Measurements from ENCODE around the gene PLIN3.
A peak's percentile ranks its signal among the peaks of the same experiment; 100 is the strongest.
"Not testable (repeated sequence)": the region's sequence is repeated elsewhere in the genome, so short reads cannot be mapped to it uniquely, and the experiment has no call there.

The PLIN3 gene

GRCh38 chr19:4831979-4832340, 35.5 kb downstream of the PLIN3 start:
- H3K27me3 ChIP-seq (replicated peaks in 2 of 5; ENCODE audit: control insufficient read depth in 4 of 5, insufficient read depth in 5 of 5, low read length in 4 of 5); H3K9me3 ChIP-seq (ENCODE audit: control extremely low read depth in 1 of 5, control insufficient read depth in 4 of 5, insufficient read depth in 2 of 5, low read depth in 1 of 5, low read length in 4 of 5); DNase-seq; H3K36me3 ChIP-seq (ENCODE audit: control insufficient read depth in 4 of 4, insufficient read depth in 4 of 4, low read length in 3 of 4): not testable (repeated sequence)
- ChIA-PET POLR2A (interaction anchor here (0.7 kb wide), 1 partner anchor 140 kb away, joined by 5 read pairs; no protein-coding TSS in a partner anchor), CTCF (interaction anchor here (0.9 to 7.5 kb wide), 3 partner anchors 20 to 26 kb away, joined by 3 to 73 read pairs (median 5); no protein-coding TSS in a partner anchor)
- Histone ChIP-seq H3K27ac (ENCODE audit: insufficient read depth in 1 of 2, low read depth in 1 of 2, low read length in 2 of 2, poor library complexity in 1 of 2, severe bottlenecking in 2 of 2) (peak overlapping the region in 1 of 2 experiments; percentile 79), H3K4me1 (ENCODE audit: control extremely low read depth in 1 of 4, control insufficient read depth in 4 of 4, insufficient read depth in 4 of 4, low read length in 3 of 4) (peaks cover 0 to 19% (median 14%) of the 10 kb centered on the region in 4 experiments), H3K4me3 (ENCODE audit: control insufficient read depth in 1 of 7, extremely low read depth in 1 of 7, insufficient read depth in 4 of 7, low read depth in 2 of 7, low read length in 6 of 7) (peak overlapping the region; percentile 64 to 96 (median 88))
- 100% methylated on average over 2 of the region's 9 CpGs for WGBS (ENCODE audit: insufficient coverage)

GRCh38 chr19:4831304-4831978, 36.0 kb downstream of the PLIN3 start, which contains the start of gene TICAM1:
TSS of gene TICAM1 (minus strand) at chr19:4831712. CDS start at chr19:4818377, 13,335 bp downstream.
- peak; percentile 78 to 88 (median 88) for DNase-seq
- Histone ChIP-seq H3K4me1 (ENCODE audit: control extremely low read depth in 1 of 4, control insufficient read depth in 4 of 4, insufficient read depth in 4 of 4, low read length in 3 of 4) (peaks cover 0 to 19% (median 14%) of the 10 kb centered on the region in 4 experiments), H3K9me3 (ENCODE audit: control extremely low read depth in 1 of 5, control insufficient read depth in 4 of 5, insufficient read depth in 2 of 5, low read depth in 1 of 5, low read length in 4 of 5) (no peaks in the 10 kb centered on the region), H3K27ac (ENCODE audit: insufficient read depth in 1 of 2, low read depth in 1 of 2, low read length in 2 of 2, poor library complexity in 1 of 2, severe bottlenecking in 2 of 2) (peak within 1 kb of the TSS in 1 of 2 experiments; percentile 79), H3K4me3 (ENCODE audit: control insufficient read depth in 1 of 7, extremely low read depth in 1 of 7, insufficient read depth in 4 of 7, low read depth in 2 of 7, low read length in 6 of 7) (peak within 1 kb of the TSS; percentile 64 to 96 (median 88)), H3K27me3 (replicated peaks in 2 of 5; ENCODE audit: control insufficient read depth in 4 of 5, insufficient read depth in 5 of 5, low read length in 4 of 5) (no peaks in the 10 kb centered on the region), H3K36me3 (ENCODE audit: control insufficient read depth in 4 of 4, insufficient read depth in 4 of 4, low read length in 3 of 4) (no peaks in the 10 kb centered on the region)
- ChIA-PET POLR2A (interaction anchor here (0.5 to 0.6 kb wide), 3 partner anchors 10 to 146 kb away, joined by 3 read pairs; no protein-coding TSS in a partner anchor), CTCF (interaction anchor here (0.9 to 7.5 kb wide), 5 partner anchors 16 to 27 kb away, joined by 3 to 73 read pairs (median 5); no protein-coding TSS in a partner anchor)
- 0% methylated on average over 36 of the region's 52 CpGs for WGBS (ENCODE audit: insufficient coverage)

GRCh38 chr19:4830768-4831265, 36.6 kb downstream of the PLIN3 start:
- H3K9me3 ChIP-seq (ENCODE audit: control extremely low read depth in 1 of 5, control insufficient read depth in 4 of 5, insufficient read depth in 2 of 5, low read depth in 1 of 5, low read length in 4 of 5), result no peaks in the 10 kb centered on the region
- peak overlapping the region in 1 of 2 experiments; percentile 79 for H3K27ac ChIP-seq (ENCODE audit: insufficient read depth in 1 of 2, low read depth in 1 of 2, low read length in 2 of 2, poor library complexity in 1 of 2, severe bottlenecking in 2 of 2)
- CTCF ChIA-PET, result interaction anchor here (0.9 to 7.5 kb wide), 6 partner anchors 8 to 28 kb away, joined by 3 to 73 read pairs (median 4); no protein-coding TSS in a partner anchor
- POLR2A ChIA-PET, result no interaction called here
- peaks cover 0 to 19% (median 14%) of the 10 kb centered on the region in 4 experiments for H3K4me1 ChIP-seq (ENCODE audit: control extremely low read depth in 1 of 4, control insufficient read depth in 4 of 4, insufficient read depth in 4 of 4, low read length in 3 of 4)
- peak overlapping the region; percentile 19 to 96 (median 88) for H3K4me3 ChIP-seq (ENCODE audit: control insufficient read depth in 1 of 7, extremely low read depth in 1 of 7, insufficient read depth in 4 of 7, low read depth in 2 of 7, low read length in 6 of 7)
- 72% methylated on average over 6 of the region's 6 CpGs for WGBS (ENCODE audit: insufficient coverage)
- no peaks in the 10 kb centered on the region for H3K27me3 ChIP-seq (replicated peaks in 2 of 5; ENCODE audit: control insufficient read depth in 4 of 5, insufficient read depth in 5 of 5, low read length in 4 of 5)
- no peak for DNase-seq
- no peaks in the 10 kb centered on the region for H3K36me3 ChIP-seq (ENCODE audit: control insufficient read depth in 4 of 4, insufficient read depth in 4 of 4, low read length in 3 of 4)

- peaks cover 0 to 19% (median 14%) of the 10 kb centered on the region in 4 experiments for H3K4me1 ChIP-seq (ENCODE audit: control extremely low read depth in 1 of 4, control insufficient read depth in 4 of 4, insufficient read depth in 4 of 4, low read length in 3 of 4)
- POLR2A ChIA-PET, result no interaction called here
- peak overlapping the region in 5 of 7 experiments; percentile 87 to 96 (median 91) for H3K4me3 ChIP-seq (ENCODE audit: control insufficient read depth in 1 of 7, extremely low read depth in 1 of 7, insufficient read depth in 4 of 7, low read depth in 2 of 7, low read length in 6 of 7)
- H3K27me3 ChIP-seq (replicated peaks in 2 of 5; ENCODE audit: control insufficient read depth in 4 of 5, insufficient read depth in 5 of 5, low read length in 4 of 5), result no peaks in the 10 kb centered on the region
- no peak for DNase-seq
- no peaks in the 10 kb centered on the region for H3K36me3 ChIP-seq (ENCODE audit: control insufficient read depth in 4 of 4, insufficient read depth in 4 of 4, low read length in 3 of 4)
- H3K27ac ChIP-seq (ENCODE audit: insufficient read depth in 1 of 2, low read depth in 1 of 2, low read length in 2 of 2, poor library complexity in 1 of 2, severe bottlenecking in 2 of 2), result peak overlapping the region in 1 of 2 experiments; percentile 79
- WGBS (ENCODE audit: insufficient coverage), result 97% methylated on average over 4 of the region's 6 CpGs
- no peaks in the 10 kb centered on the region for H3K9me3 ChIP-seq (ENCODE audit: control extremely low read depth in 1 of 5, control insufficient read depth in 4 of 5, insufficient read depth in 2 of 5, low read depth in 1 of 5, low read length in 4 of 5)
- CTCF ChIA-PET, result interaction anchor here (1.0 to 7.5 kb wide), 5 partner anchors 8 to 22 kb away, joined by 3 to 73 read pairs (median 4); no protein-coding TSS in a partner anchor
Measured at GRCh38 chr19:4830332-4830731, 37.1 kb downstream of the PLIN3 start.

GRCh38 chr19:4829001-4829712, 38.3 kb downstream of the PLIN3 start:
- 80% methylated on average over 12 of the region's 16 CpGs for WGBS (ENCODE audit: insufficient coverage)
- POLR2A ChIA-PET, result interaction anchor here (0.6 kb wide), 2 partner anchors 17 to 159 kb away, joined by 3 read pairs; partner anchors contain the start of gene MYDGF

GRCh38 chr19:4823577-4823976, 43.9 kb downstream of the PLIN3 start:
- no peak for DNase-seq
- CTCF ChIA-PET, result interaction anchor here (1.4 to 2.6 kb wide), 6 partner anchors 10 to 348 kb away, joined by 3 to 20 read pairs (median 6); no protein-coding TSS in a partner anchor
- H3K36me3 ChIP-seq (ENCODE audit: control insufficient read depth in 4 of 4, insufficient read depth in 4 of 4, low read length in 3 of 4), result peaks cover 0 to 4% (median 3%) of the 10 kb centered on the region in 4 experiments
- H3K9me3 ChIP-seq (ENCODE audit: control extremely low read depth in 1 of 5, control insufficient read depth in 4 of 5, insufficient read depth in 2 of 5, low read depth in 1 of 5, low read length in 4 of 5), result no peaks in the 10 kb centered on the region
- no peak overlapping the region for H3K4me3 ChIP-seq (ENCODE audit: control insufficient read depth in 1 of 7, extremely low read depth in 1 of 7, insufficient read depth in 4 of 7, low read depth in 2 of 7, low read length in 6 of 7)
- no peaks in the 10 kb centered on the region for H3K4me1 ChIP-seq (ENCODE audit: control extremely low read depth in 1 of 4, control insufficient read depth in 4 of 4, insufficient read depth in 4 of 4, low read length in 3 of 4)
- no peaks in the 10 kb centered on the region for H3K27me3 ChIP-seq (replicated peaks in 2 of 5; ENCODE audit: control insufficient read depth in 4 of 5, insufficient read depth in 5 of 5, low read length in 4 of 5)
- WGBS (ENCODE audit: insufficient coverage), result 82% methylated on average over 3 of the region's 6 CpGs
- POLR2A ChIA-PET, result no interaction called here
- no peak overlapping the region for H3K27ac ChIP-seq (ENCODE audit: insufficient read depth in 1 of 2, low read depth in 1 of 2, low read length in 2 of 2, poor library complexity in 1 of 2, severe bottlenecking in 2 of 2)

More at GRCh38 chr19:4829001-4829712, 38.3 kb downstream of the PLIN3 start:
- peak; percentile 54 to 85 (median 84) for DNase-seq
- CTCF ChIA-PET, result interaction anchor here (0.6 to 7.5 kb wide), 5 partner anchors 15 to 32 kb away, joined by 3 to 73 read pairs (median 3); no protein-coding TSS in a partner anchor
- H3K27me3 ChIP-seq (replicated peaks in 2 of 5; ENCODE audit: control insufficient read depth in 4 of 5, insufficient read depth in 5 of 5, low read length in 4 of 5), result no peaks in the 10 kb centered on the region
- H3K27ac ChIP-seq (ENCODE audit: insufficient read depth in 1 of 2, low read depth in 1 of 2, low read length in 2 of 2, poor library complexity in 1 of 2, severe bottlenecking in 2 of 2), result no peak overlapping the region
- no peak overlapping the region for H3K4me3 ChIP-seq (ENCODE audit: control insufficient read depth in 1 of 7, extremely low read depth in 1 of 7, insufficient read depth in 4 of 7, low read depth in 2 of 7, low read length in 6 of 7)
- peaks cover 0 to 2% (median 0%) of the 10 kb centered on the region in 4 experiments for H3K36me3 ChIP-seq (ENCODE audit: control insufficient read depth in 4 of 4, insufficient read depth in 4 of 4, low read length in 3 of 4)
- H3K4me1 ChIP-seq (ENCODE audit: control extremely low read depth in 1 of 4, control insufficient read depth in 4 of 4, insufficient read depth in 4 of 4, low read length in 3 of 4), result peaks cover 0 to 19% (median 14%) of the 10 kb centered on the region in 4 experiments
- H3K9me3 ChIP-seq (ENCODE audit: control extremely low read depth in 1 of 5, control insufficient read depth in 4 of 5, insufficient read depth in 2 of 5, low read depth in 1 of 5, low read length in 4 of 5), result no peaks in the 10 kb centered on the region

Measured in common myeloid progenitor, CD34-positive (primary cell).